IMR-90 (cell line): Measurements from ENCODE around the gene TOE1. TPM values are rescaled to one million over a fixed set of nuclear protein-coding genes. Genes with fewer than 3 reads are reported as not detected.

Experiments used
- ATAC-seq: fragments of 200-7000 bp; cut with Tn5 transposase; 2 replicates; pipeline ENCODE4 v1.9.1; 2020; ENCODE audit warnings: low read depth, mild to moderate bottlenecking, moderate library complexity
- BruUV-seq: library from RNA; stranded (reverse); fragments of 400-500 nt; replicated peaks from 2 replicates; lab custom pipeline; 2021; lab: Mats Ljungman, UMichigan
- CTCF ChIA-PET: fragments of 300-600 bp; formaldehyde crosslinking; extraction: SDS; loops from one replicate; lab custom pipeline; 2021; ENCODE audit warnings: antibody characterized with exemption; lab: Yijun Ruan, JAX
- POLR2A ChIA-PET: fragments of 300-600 bp; sonication (Branson Sonifier 250); formaldehyde crosslinking; loops from one replicate; lab custom pipeline; 2022; ENCODE audit warnings: antibody characterized with exemption; ENCODE audit not compliant: unreplicated experiment; lab: Charles Lee
- DNase-seq: peaks from one replicate; pipeline ENCODE4 v3.0.0; 2013
- H2AFZ ChIP-seq: replicated peaks from 2 replicates; pipeline ENCODE3; 2013; ENCODE audit warnings: low read length, mild to moderate bottlenecking; ENCODE audit not compliant: poor library complexity
- H2AK5ac ChIP-seq: 2 replicates; pipeline ENCODE4 v1.6.1; 2013; ENCODE audit warnings: low read depth, low read length, inconsistent platforms
- H2AK9ac ChIP-seq: replicated peaks from 2 replicates; pipeline ENCODE3; 2013; ENCODE audit warnings: mild to moderate bottlenecking, low read depth, low read length, moderate library complexity; ENCODE audit not compliant: poor library complexity
- H2BK120ac ChIP-seq: 2 replicates; pipeline ENCODE4 v1.6.1; 2013; ENCODE audit warnings: low read depth, low read length, inconsistent platforms
- H2BK15ac ChIP-seq: 3 replicates; pipeline ENCODE4 v1.6.1; 2013; ENCODE audit warnings: low read depth, low read length, inconsistent platforms
- H2BK20ac ChIP-seq: 2 replicates; pipeline ENCODE4 v1.6.1; 2013; ENCODE audit warnings: low read depth, mild to moderate bottlenecking, inconsistent platforms, low read length, moderate library complexity
- H2BK5ac ChIP-seq: 2 replicates; pipeline ENCODE4 v1.6.1; 2013; ENCODE audit warnings: mild to moderate bottlenecking, low read depth, low read length, inconsistent platforms; ENCODE audit not compliant: poor library complexity, severe bottlenecking
- H3K14ac ChIP-seq: replicated peaks from 2 replicates; pipeline ENCODE4 v1.6.1; 2013; ENCODE audit warnings: low read depth, low read length, inconsistent platforms
- H3K18ac ChIP-seq: 2 replicates; pipeline ENCODE4 v1.6.1; 2013; ENCODE audit warnings: low read depth, low read length, control low read depth
- H3K23ac ChIP-seq: 2 replicates; pipeline ENCODE4 v1.6.1; 2013; ENCODE audit warnings: low read depth, low read length, inconsistent platforms
- H3K27ac ChIP-seq: 2 replicates; pipeline ENCODE4 v1.5.1; 2013; ENCODE audit warnings: mild to moderate bottlenecking, control low read depth, low read length; ENCODE audit not compliant: insufficient read depth
- H3K27me3 ChIP-seq: 2 replicates; pipeline ENCODE4 v1.6.1; 2013; ENCODE audit warnings: low read length; ENCODE audit not compliant: control insufficient read depth, insufficient read depth
- H3K36me3 ChIP-seq: 2 replicates; pipeline ENCODE4 v1.6.1; 2013; ENCODE audit warnings: low read length, mixed read lengths; ENCODE audit not compliant: control insufficient read depth, insufficient read depth
- H3K4ac ChIP-seq: 2 replicates; pipeline ENCODE4 v1.6.1; 2013; ENCODE audit warnings: low read depth, low read length, inconsistent platforms
- H3K4me1 ChIP-seq: 2 replicates; pipeline ENCODE4 v1.6.1; 2013; ENCODE audit warnings: low read length, mixed read lengths; ENCODE audit not compliant: control insufficient read depth, insufficient read depth
- H3K4me2 ChIP-seq: 2 replicates; pipeline ENCODE4 v1.6.1; 2013; ENCODE audit warnings: low read depth, mild to moderate bottlenecking, control low read depth, low read length, moderate library complexity
- H3K4me3 ChIP-seq: 2 replicates; pipeline ENCODE4 v1.5.1; 2013; ENCODE audit warnings: low read depth, mild to moderate bottlenecking, control low read depth, low read length, moderate library complexity; ENCODE audit not compliant: insufficient read depth
- H3K56ac ChIP-seq: 2 replicates; pipeline ENCODE4 v1.6.1; 2013; ENCODE audit warnings: low read length, inconsistent platforms; ENCODE audit not compliant: insufficient read depth; ENCODE audit errors: extremely low read depth
- H3K79me1 ChIP-seq, 2 experiments: 2 replicates each; pipeline ENCODE4 v1.6.1; 2013; ENCODE audit warnings: low read length in 2 of 2, inconsistent platforms in 1 of 2, low read depth in 1 of 2
- H3K9ac ChIP-seq: 2 replicates; pipeline ENCODE4 v1.6.1; 2013; ENCODE audit warnings: low read depth, low read length, control low read depth
- H3K9me1 ChIP-seq: 2 replicates; pipeline ENCODE4 v1.6.1; 2013; ENCODE audit warnings: low read length, inconsistent platforms; ENCODE audit not compliant: insufficient read depth
- H3K9me3 ChIP-seq: 2 replicates; pipeline ENCODE4 v1.6.1; 2013; ENCODE audit warnings: low read length; ENCODE audit not compliant: control insufficient read depth, insufficient read depth
- H4K20me1 ChIP-seq: 2 replicates; pipeline ENCODE4 v1.6.1; 2013; ENCODE audit warnings: low read length, inconsistent platforms; ENCODE audit not compliant: insufficient read depth
- H4K5ac ChIP-seq: 2 replicates; pipeline ENCODE4 v1.6.1; 2013; ENCODE audit warnings: mild to moderate bottlenecking, low read depth, low read length, control low read depth
- H4K8ac ChIP-seq, 2 experiments: 2 replicates each; pipeline ENCODE4 v1.6.1; 2013; ENCODE audit warnings: low read depth in 2 of 2, low read length in 2 of 2, control low read depth in 1 of 2, inconsistent platforms in 1 of 2
- H4K91ac ChIP-seq: 2 replicates; pipeline ENCODE4 v1.6.1; 2013; ENCODE audit warnings: low read depth, low read length, inconsistent platforms; ENCODE audit not compliant: insufficient read depth
- CEBPB ChIP-seq: IDR thresholded peaks from 2 replicates; pipeline ENCODE4 v1.6.1; 2012; ENCODE audit warnings: low read depth, low read length, improper control_type of control experiment
- CHD1 ChIP-seq: IDR thresholded peaks from 2 replicates; pipeline ENCODE4 v1.6.1; 2012; ENCODE audit warnings: low read depth, low read length, improper control_type of control experiment
- MAZ ChIP-seq: IDR thresholded peaks from 2 replicates; pipeline ENCODE4 v1.6.1; 2012; ENCODE audit warnings: low read depth, mild to moderate bottlenecking, low read length, improper control_type of control experiment, moderate library complexity, borderline replicate concordance
- POLR2A ChIP-seq: IDR thresholded peaks from 2 replicates; pipeline ENCODE4 v1.6.1; 2012; ENCODE audit warnings: mild to moderate bottlenecking, low read depth, low read length
- dilution Hi-C: fragments of 300-500 bp; cut with HindIII; formaldehyde crosslinking; loops from one replicate; pipeline ENCODE4 v1.14.3; 2018; ENCODE audit warnings: low sequenced_read_pairs; ENCODE audit not compliant: unreplicated experiment
- in situ Hi-C: fragments of 300-500 bp; cut with MboI; formaldehyde crosslinking; loops from 3 replicates; pipeline ENCODE4 v1.14.3; 2019; ENCODE audit warnings: low sequenced_read_pairs, inconsistent platforms, mixed read lengths
- intact Hi-C: fragments of 100-400 bp; cut with micrococcal nuclease; formaldehyde crosslinking; loops from 2 replicates; pipeline ENCODE4 v1.10.0; 2022
- polyA plus RNA-seq, 3 experiments: library from polyadenylated mRNA; depleted of rRNA; stranded (reverse); fragments of >200 nt; gene quantifications; 2 replicates each; pipeline ENCODE4 v1.2.3, GENCODE V29; 2012; ENCODE audit warnings: low replicate concordance in 1 of 3
- total RNA-seq: library from RNA; depleted of rRNA; stranded (reverse); fragments of >200 nt; gene quantifications from 2 replicates; pipeline ENCODE4 v1.2.3, GENCODE V29; 2012
- TF ChIP-seq, protein P1 (sequence below): fragments of 150-350 bp; IDR thresholded peaks from 2 replicates; pipeline ENCODE4 v1.6.1; 2017; ENCODE audit warnings: mild to moderate bottlenecking, antibody characterized with exemption, low read length, low read depth
- TF ChIP-seq, protein P2 (sequence below): fragments of 150-350 bp; IDR thresholded peaks from 2 replicates; pipeline ENCODE4 v1.6.1; 2016; ENCODE audit warnings: low read depth, mild to moderate bottlenecking, low read length, moderate library complexity, borderline replicate concordance

TOE1 gene
- total and polyA plus RNA-seq, 2 of the 4 experiments (the other 2 are of a cell fraction), result 15.5 to 18.6 TPM

DNA sequence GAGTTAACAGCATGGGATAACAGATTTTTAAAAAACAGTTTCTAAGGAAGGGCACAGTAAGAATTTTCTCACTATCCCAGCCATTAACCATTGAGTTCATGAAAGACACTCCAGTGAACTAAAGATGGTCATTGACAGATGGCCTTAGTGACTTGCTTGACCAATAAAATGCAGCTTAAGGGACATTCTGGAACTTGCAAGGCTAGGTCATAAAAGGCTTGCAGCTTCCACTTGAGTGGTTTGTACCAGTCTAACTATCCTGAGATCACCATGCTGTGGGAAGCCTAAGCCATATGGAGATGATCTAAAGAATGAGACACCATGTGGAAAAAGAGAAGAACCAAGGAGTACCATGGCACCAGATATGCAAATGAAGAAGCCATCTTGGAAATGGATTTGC, 38.2 kb downstream of the TOE1 start:
- Histone ChIP-seq H3K27me3 (no peaks in the 10 kb centered on the region), H2AK5ac (no peak overlapping the region), H3K4me3 (no peak overlapping the region), H4K8ac (no peak overlapping the region), H3K56ac (no peak overlapping the region), H3K23ac (no peak overlapping the region), H3K27ac (no peak overlapping the region), H3K9me1 (peaks cover 4% of the 10 kb centered on the region; the same call in 1 of the 2 replicates), H2AFZ (no peak overlapping the region), H3K4ac (no peak overlapping the region), H4K5ac (no peak overlapping the region), H2BK120ac (no peak overlapping the region), H4K91ac (no peak overlapping the region), H3K14ac (no peak overlapping the region), H3K79me1 (no peaks in the 10 kb centered on the region), H3K9me3 (no peaks in the 10 kb centered on the region), H2BK15ac (no peak overlapping the region), H2BK5ac (no peak overlapping the region), H3K4me2 (no peak overlapping the region), H3K4me1 (no peaks in the 10 kb centered on the region; the same call in 1 of the 2 replicates), H3K18ac (no peak overlapping the region), H2AK9ac (no peak overlapping the region), H2BK20ac (no peak overlapping the region), H3K9ac (no peak overlapping the region), H3K36me3 (no peaks in the 10 kb centered on the region), H4K20me1 (no peaks in the 10 kb centered on the region)
- TF ChIP-seq CHD1, result no peak
- TF ChIP-seq CEBPB, result no peak
- TF ChIP-seq, protein P1, sequence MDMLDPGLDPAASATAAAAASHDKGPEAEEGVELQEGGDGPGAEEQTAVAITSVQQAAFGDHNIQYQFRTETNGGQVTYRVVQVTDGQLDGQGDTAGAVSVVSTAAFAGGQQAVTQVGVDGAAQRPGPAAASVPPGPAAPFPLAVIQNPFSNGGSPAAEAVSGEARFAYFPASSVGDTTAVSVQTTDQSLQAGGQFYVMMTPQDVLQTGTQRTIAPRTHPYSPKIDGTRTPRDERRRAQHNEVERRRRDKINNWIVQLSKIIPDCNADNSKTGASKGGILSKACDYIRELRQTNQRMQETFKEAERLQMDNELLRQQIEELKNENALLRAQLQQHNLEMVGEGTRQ, result no peak
- TF ChIP-seq POLR2A, result no peak
- TF ChIP-seq, protein P2, sequence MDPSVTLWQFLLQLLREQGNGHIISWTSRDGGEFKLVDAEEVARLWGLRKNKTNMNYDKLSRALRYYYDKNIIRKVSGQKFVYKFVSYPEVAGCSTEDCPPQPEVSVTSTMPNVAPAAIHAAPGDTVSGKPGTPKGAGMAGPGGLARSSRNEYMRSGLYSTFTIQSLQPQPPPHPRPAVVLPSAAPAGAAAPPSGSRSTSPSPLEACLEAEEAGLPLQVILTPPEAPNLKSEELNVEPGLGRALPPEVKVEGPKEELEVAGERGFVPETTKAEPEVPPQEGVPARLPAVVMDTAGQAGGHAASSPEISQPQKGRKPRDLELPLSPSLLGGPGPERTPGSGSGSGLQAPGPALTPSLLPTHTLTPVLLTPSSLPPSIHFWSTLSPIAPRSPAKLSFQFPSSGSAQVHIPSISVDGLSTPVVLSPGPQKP, result no peak
- TF ChIP-seq MAZ, result no peak
- intact Hi-C loops (no loop called here), in situ Hi-C loops (no loop called here), dilution Hi-C loops (no loop called here)
- DNase-seq, result no peak
- ChIA-PET POLR2A (interaction anchor here (0.6 kb wide), 1 partner anchor 542 kb away, joined by 3 read pairs; no protein-coding TSS in a partner anchor), CTCF (interaction anchor here (0.6 kb wide), 1 partner anchor 180 kb away, joined by 3 read pairs; no protein-coding TSS in a partner anchor)
- no peak for ATAC-seq
- BruUV-seq, result no TSS peak
